Lower lobe of right lung (tissue), 2 donors: ENCODE results near the gene SLC13A3. TPM values are rescaled to one million over a fixed set of nuclear protein-coding genes. Genes with fewer than 3 reads are reported as not detected.

Source experiments
- ATAC-seq, 2 donors: fragments of 200-7000 bp; cut with Tn5 transposase; one replicate each; pipeline ENCODE4 v1.9.1; 2020 to 2022; ENCODE audit warnings: mild to moderate bottlenecking in 2 of 2, moderate library complexity in 2 of 2
- DNase-seq: peaks from one replicate; pipeline ENCODE4 v3.0.0-alpha.2; 2020
- H3K27ac ChIP-seq: fragments of 200-600 bp; one replicate; pipeline ENCODE4 v1.8.0; 2022
- H3K27me3 ChIP-seq: fragments of 200-600 bp; one replicate; pipeline ENCODE4 v1.8.0; 2022; ENCODE audit warnings: low read depth
- H3K36me3 ChIP-seq: fragments of 200-600 bp; one replicate; pipeline ENCODE4 v1.8.0; 2022; ENCODE audit warnings: mild to moderate bottlenecking
- H3K4me1 ChIP-seq: fragments of 200-600 bp; one replicate; pipeline ENCODE4 v1.8.0; 2022
- H3K4me3 ChIP-seq: fragments of 200-600 bp; one replicate; pipeline ENCODE4 v1.8.0; 2022; ENCODE audit warnings: mild to moderate bottlenecking
- H3K9me3 ChIP-seq: fragments of 200-600 bp; one replicate; pipeline ENCODE4 v1.8.0; 2022
- intact Hi-C: fragments of 100-400 bp; cut with DNase I; formaldehyde crosslinking; loops from one replicate; pipeline ENCODE4 v1.11.0; 2022
- total RNA-seq: library from RNA; stranded (reverse); fragmentation: NEBNext Ultra II Directional; extraction: Animal tissue kit (Norgen Biotek cat#: 25700); gene quantifications from one replicate; pipeline ENCODE4 v1.2.1, GENCODE V29; 2021
- TF ChIP-seq, protein P1 (sequence below): fragments of 200-600 bp; IDR thresholded peaks from one replicate; pipeline ENCODE4 v1.8.0; 2022; ENCODE audit warnings: antibody characterized with exemption, mild to moderate bottlenecking
- donor health status: DM: no; HTN: yes; CAD: no; lungs with severe emphysema.

The SLC13A3 gene
- total RNA-seq, 1 donor from 2014 or later, result 2.0 TPM

GRCh38 chr20:46605978-46606816 lies 45.1 kb downstream of the SLC13A3 start:
- no peak overlapping the region for H3K27ac ChIP-seq
- no peaks in the 10 kb centered on the region for H3K9me3 ChIP-seq
- intact Hi-C loops, result no loop called here
- ATAC-seq (no peak), DNase-seq (no peak)
- H3K4me1 ChIP-seq, result no peaks in the 10 kb centered on the region
- no peak overlapping the region for H3K4me3 ChIP-seq
- H3K36me3 ChIP-seq, result no peaks in the 10 kb centered on the region
- TF ChIP-seq, protein P1, sequence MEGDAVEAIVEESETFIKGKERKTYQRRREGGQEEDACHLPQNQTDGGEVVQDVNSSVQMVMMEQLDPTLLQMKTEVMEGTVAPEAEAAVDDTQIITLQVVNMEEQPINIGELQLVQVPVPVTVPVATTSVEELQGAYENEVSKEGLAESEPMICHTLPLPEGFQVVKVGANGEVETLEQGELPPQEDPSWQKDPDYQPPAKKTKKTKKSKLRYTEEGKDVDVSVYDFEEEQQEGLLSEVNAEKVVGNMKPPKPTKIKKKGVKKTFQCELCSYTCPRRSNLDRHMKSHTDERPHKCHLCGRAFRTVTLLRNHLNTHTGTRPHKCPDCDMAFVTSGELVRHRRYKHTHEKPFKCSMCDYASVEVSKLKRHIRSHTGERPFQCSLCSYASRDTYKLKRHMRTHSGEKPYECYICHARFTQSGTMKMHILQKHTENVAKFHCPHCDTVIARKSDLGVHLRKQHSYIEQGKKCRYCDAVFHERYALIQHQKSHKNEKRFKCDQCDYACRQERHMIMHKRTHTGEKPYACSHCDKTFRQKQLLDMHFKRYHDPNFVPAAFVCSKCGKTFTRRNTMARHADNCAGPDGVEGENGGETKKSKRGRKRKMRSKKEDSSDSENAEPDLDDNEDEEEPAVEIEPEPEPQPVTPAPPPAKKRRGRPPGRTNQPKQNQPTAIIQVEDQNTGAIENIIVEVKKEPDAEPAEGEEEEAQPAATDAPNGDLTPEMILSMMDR, result no peak
- no peaks in the 10 kb centered on the region for H3K27me3 ChIP-seq

GRCh38 chr20:46605181-46605580 lies 46.1 kb downstream of the SLC13A3 start:
- intact Hi-C loops, result no loop called here
- Histone ChIP-seq H3K9me3 (no peaks in the 10 kb centered on the region), H3K4me3 (no peak overlapping the region), H3K36me3 (no peaks in the 10 kb centered on the region), H3K4me1 (no peaks in the 10 kb centered on the region), H3K27me3 (no peaks in the 10 kb centered on the region), H3K27ac (no peak overlapping the region)
- DNase-seq (no peak), ATAC-seq (no peak)
- TF ChIP-seq, protein P1, result no peak

- ATAC-seq, result no peak
- H3K36me3 ChIP-seq, result no peaks in the 10 kb centered on the region
- no peaks in the 10 kb centered on the region for H3K27me3 ChIP-seq
- no peaks in the 10 kb centered on the region for H3K4me1 ChIP-seq
- no peak for DNase-seq
- H3K27ac ChIP-seq, result no peak overlapping the region
- intact Hi-C loops, result no loop called here
- H3K4me3 ChIP-seq, result no peak overlapping the region
- TF ChIP-seq, protein P1, result no peak
- H3K9me3 ChIP-seq, result no peaks in the 10 kb centered on the region
These were observed 46.6 kb downstream of the SLC13A3 start for GRCh38 chr20:46604551-46605133.

- intact Hi-C loops, result no loop called here
- H3K9me3 ChIP-seq, result no peaks in the 10 kb centered on the region
- DNase-seq (no peak), ATAC-seq (no peak)
- H3K4me1 ChIP-seq, result no peaks in the 10 kb centered on the region
- H3K4me3 ChIP-seq, result no peak overlapping the region
- no peaks in the 10 kb centered on the region for H3K36me3 ChIP-seq
- no peak overlapping the region for H3K27ac ChIP-seq
- TF ChIP-seq, protein P1, result no peak
- no peaks in the 10 kb centered on the region for H3K27me3 ChIP-seq
These were observed 48.8 kb downstream of the SLC13A3 start for GRCh38 chr20:46602429-46602828.

GRCh38 chr20:46601603-46602122 lies 49.6 kb downstream of the SLC13A3 start:
- TF ChIP-seq, protein P1, result no peak
- no peaks in the 10 kb centered on the region for H3K27me3 ChIP-seq
- no peaks in the 10 kb centered on the region for H3K9me3 ChIP-seq
- H3K4me3 ChIP-seq, result no peak overlapping the region
- no peaks in the 10 kb centered on the region for H3K4me1 ChIP-seq
- ATAC-seq (no peak), DNase-seq (no peak)
- intact Hi-C loops, result no loop called here
- H3K36me3 ChIP-seq, result no peaks in the 10 kb centered on the region
- H3K27ac ChIP-seq, result no peak overlapping the region
